Activated naive CD8-positive, alpha-beta T cell treated with anti-CD3 and anti-CD28 coated beads, Interleukin-2, amount 10 ng/mL, durations not matched to agents 7 days and 5 days (primary cell): Measurements from ENCODE around the gene SCART1. TPM values are rescaled to one million over a fixed set of nuclear protein-coding genes. Genes with fewer than 3 reads are reported as not detected.
"Not testable (repeated sequence)": the region's sequence is repeated elsewhere in the genome, so short reads cannot be mapped to it uniquely, and the experiment has no call there.

Experiments
- ATAC-seq: fragments of 150-1000 bp; cut with Tn5 transposase; one replicate; pipeline ENCODE4 v1.10.0; 2021; ENCODE audit warnings: low read depth, moderate library complexity
- POLR2A ChIA-PET: fragments of 350-600 bp; sonication (Branson Sonifier 250); formaldehyde crosslinking; loops from one replicate; lab custom pipeline; 2021; ENCODE audit warnings: antibody characterized with exemption; lab: Charles Lee
- DNase-seq: peaks from one replicate; pipeline ENCODE4 v3.0.0; 2021
- H3K27ac Mint-ChIP-seq: one replicate; pipeline ENCODE4 v1.8.0; 2022; ENCODE audit warnings: mild to moderate bottlenecking, mixed read lengths
- H3K27me3 Mint-ChIP-seq: one replicate; pipeline ENCODE4 v1.8.0; 2022; ENCODE audit warnings: mild to moderate bottlenecking, moderate library complexity, mixed read lengths
- H3K36me3 Mint-ChIP-seq: one replicate; pipeline ENCODE4 v1.8.0; 2021; ENCODE audit warnings: mild to moderate bottlenecking, mixed read lengths
- H3K4me1 Mint-ChIP-seq: one replicate; pipeline ENCODE4 v1.8.0; 2021; ENCODE audit warnings: mixed read lengths
- H3K4me3 Mint-ChIP-seq: one replicate; pipeline ENCODE4 v1.8.0; 2022; ENCODE audit warnings: mild to moderate bottlenecking, moderate library complexity, mixed read lengths
- H3K9me3 Mint-ChIP-seq: one replicate; pipeline ENCODE4 v1.8.0; 2021; ENCODE audit warnings: mixed read lengths
- total RNA-seq, 2 experiments: library from RNA; stranded (reverse); gene quantifications; one replicate each; pipeline ENCODE4 v1.2.3, GENCODE V29; 2021

The SCART1 gene
- total RNA-seq, 2 experiments from 2014 or later, result 5.7 to 6.3 TPM

- no peaks in the 10 kb centered on the region for H3K9me3 Mint-ChIP-seq
- peaks cover 23% of the 10 kb centered on the region for H3K4me1 Mint-ChIP-seq
- POLR2A ChIA-PET, result no interaction called here
- H3K36me3 Mint-ChIP-seq, result no peaks in the 10 kb centered on the region
- DNase-seq, result no peak
- H3K4me3 Mint-ChIP-seq, result no peak overlapping the region
- peaks cover 2% of the 10 kb centered on the region for H3K27me3 Mint-ChIP-seq
- peak; percentile 99 for ATAC-seq
- H3K27ac Mint-ChIP-seq, result peak overlapping the region; percentile 75
Observed at GRCh38 chr10:133475821-133476640, 22.3 kb downstream of the SCART1 start.

GRCh38 chr10:133476641-133476990 is 22.9 kb downstream of the SCART1 start:
- H3K9me3 Mint-ChIP-seq, result no peaks in the 10 kb centered on the region
- H3K36me3 Mint-ChIP-seq, result no peaks in the 10 kb centered on the region
- POLR2A ChIA-PET, result no interaction called here
- no peak overlapping the region for H3K4me3 Mint-ChIP-seq
- peak overlapping the region; percentile 30 for H3K27ac Mint-ChIP-seq
- ATAC-seq (no peak), DNase-seq (no peak)
- H3K27me3 Mint-ChIP-seq, result peaks cover 2% of the 10 kb centered on the region
- H3K4me1 Mint-ChIP-seq, result peaks cover 23% of the 10 kb centered on the region

GRCh38 chr10:133481086-133481643 is 27.4 kb downstream of the SCART1 start:
- DNase-seq, result no peak
- Mint-ChIP-seq H3K27me3 (peaks cover 23% of the 10 kb centered on the region), H3K36me3 (peaks cover 5% of the 10 kb centered on the region), H3K4me1 (no peaks in the 10 kb centered on the region), H3K9me3 (peaks cover 18% of the 10 kb centered on the region), H3K27ac (no peak overlapping the region), H3K4me3 (no peak overlapping the region)
- POLR2A ChIA-PET, result no interaction called here
- ATAC-seq, result no peak

GRCh38 chr10:133481657-133482056 is 27.9 kb downstream of the SCART1 start:
- ATAC-seq (no peak), DNase-seq (no peak)
- Mint-ChIP-seq H3K4me1 (no peaks in the 10 kb centered on the region), H3K27ac (no peak overlapping the region), H3K9me3 (peaks cover 19% of the 10 kb centered on the region), H3K36me3 (peaks cover 5% of the 10 kb centered on the region), H3K27me3 (peaks cover 26% of the 10 kb centered on the region), H3K4me3 (no peak overlapping the region)
- POLR2A ChIA-PET, result no interaction called here

- POLR2A ChIA-PET, result no interaction called here
- Mint-ChIP-seq H3K36me3 (peaks cover 6% of the 10 kb centered on the region), H3K4me1 (no peaks in the 10 kb centered on the region), H3K4me3 (no peak overlapping the region), H3K27ac (no peak overlapping the region), H3K27me3 (peaks cover 28% of the 10 kb centered on the region), H3K9me3 (peaks cover 28% of the 10 kb centered on the region)
- ATAC-seq (no peak), DNase-seq (no peak)
Observed at GRCh38 chr10:133484818-133485217, 31.1 kb downstream of the SCART1 start.

- POLR2A ChIA-PET, result no interaction called here
- ATAC-seq (no peak), DNase-seq (no peak)
- Mint-ChIP-seq H3K36me3 (peaks cover 6% of the 10 kb centered on the region), H3K9me3 (peaks cover 29% of the 10 kb centered on the region), H3K27me3 (peaks cover 28% of the 10 kb centered on the region), H3K4me3 (no peak overlapping the region), H3K27ac (no peak overlapping the region), H3K4me1 (peaks cover 4% of the 10 kb centered on the region)
Observed at GRCh38 chr10:133487085-133487484, 33.3 kb downstream of the SCART1 start.

GRCh38 chr10:133488354-133488753 is 34.6 kb downstream of the SCART1 start:
- Mint-ChIP-seq H3K4me1 (peaks cover 4% of the 10 kb centered on the region), H3K4me3 (no peak overlapping the region), H3K36me3 (peaks cover 6% of the 10 kb centered on the region), H3K9me3 (peaks cover 25% of the 10 kb centered on the region), H3K27ac (no peak overlapping the region), H3K27me3 (peaks cover 23% of the 10 kb centered on the region)
- POLR2A ChIA-PET, result no interaction called here
- ATAC-seq (no peak), DNase-seq (no peak)

- H3K27me3 Mint-ChIP-seq, result peaks cover 16% of the 10 kb centered on the region
- no peak overlapping the region for H3K27ac Mint-ChIP-seq
- DNase-seq (no peak), ATAC-seq (no peak)
- no peak overlapping the region for H3K4me3 Mint-ChIP-seq
- POLR2A ChIA-PET, result interaction anchor here (0.7 kb wide), 1 partner anchor 30 kb away, joined by 3 read pairs; no protein-coding TSS in a partner anchor
- H3K36me3 Mint-ChIP-seq, result peaks cover 4% of the 10 kb centered on the region
- peaks cover 4% of the 10 kb centered on the region for H3K4me1 Mint-ChIP-seq
- H3K9me3 Mint-ChIP-seq, result peaks cover 18% of the 10 kb centered on the region
Observed at GRCh38 chr10:133489816-133490588, 36.3 kb downstream of the SCART1 start.

GRCh38 chr10:133493562-133493961 is 39.8 kb downstream of the SCART1 start:
- H3K4me3 Mint-ChIP-seq, H3K4me1 Mint-ChIP-seq, H3K9me3 Mint-ChIP-seq, DNase-seq, POLR2A ChIA-PET, H3K36me3 Mint-ChIP-seq, H3K27ac Mint-ChIP-seq, H3K27me3 Mint-ChIP-seq, ATAC-seq: not testable (repeated sequence)

GRCh38 chr10:133497363-133497762 is 43.6 kb downstream of the SCART1 start:
- DNase-seq, POLR2A ChIA-PET, H3K36me3 Mint-ChIP-seq, ATAC-seq, H3K4me1 Mint-ChIP-seq, H3K27me3 Mint-ChIP-seq, H3K27ac Mint-ChIP-seq, H3K9me3 Mint-ChIP-seq, H3K4me3 Mint-ChIP-seq: not testable (repeated sequence)

- H3K4me1 Mint-ChIP-seq, H3K4me3 Mint-ChIP-seq, H3K27me3 Mint-ChIP-seq, H3K27ac Mint-ChIP-seq, DNase-seq, H3K9me3 Mint-ChIP-seq, POLR2A ChIA-PET, H3K36me3 Mint-ChIP-seq, ATAC-seq: not testable (repeated sequence)
Observed at GRCh38 chr10:133499176-133499575, 45.4 kb downstream of the SCART1 start.

- ATAC-seq, DNase-seq, H3K9me3 Mint-ChIP-seq, H3K4me1 Mint-ChIP-seq, H3K36me3 Mint-ChIP-seq, H3K27me3 Mint-ChIP-seq, H3K27ac Mint-ChIP-seq, H3K4me3 Mint-ChIP-seq, POLR2A ChIA-PET: not testable (repeated sequence)
Observed at GRCh38 chr10:133500897-133501296, 47.2 kb downstream of the SCART1 start.

- POLR2A ChIA-PET, result no interaction called here
- ATAC-seq, result no peak
- Mint-ChIP-seq H3K4me3 (no peak overlapping the region), H3K27me3 (peaks cover 41% of the 10 kb centered on the region), H3K4me1 (no peaks in the 10 kb centered on the region), H3K27ac (no peak overlapping the region), H3K9me3 (peaks cover 3% of the 10 kb centered on the region), H3K36me3 (no peaks in the 10 kb centered on the region)
- DNase-seq, result no peak
Observed at GRCh38 chr10:133509700-133510099, 56.0 kb downstream of the SCART1 start.
